HG02840 (cell line): ENCODE results near the gene CHCHD10.

Experiments
- ATAC-seq: cut with Tn5 transposase; IDR thresholded peaks from one replicate; pipeline ENCODE4 v1.9.1; 2021; ENCODE audit warnings: mild to moderate bottlenecking, moderate library complexity, moderate number of reproducible peaks; ENCODE audit not compliant: unreplicated experiment, low FRiP score

The CHCHD10 gene

DNA sequence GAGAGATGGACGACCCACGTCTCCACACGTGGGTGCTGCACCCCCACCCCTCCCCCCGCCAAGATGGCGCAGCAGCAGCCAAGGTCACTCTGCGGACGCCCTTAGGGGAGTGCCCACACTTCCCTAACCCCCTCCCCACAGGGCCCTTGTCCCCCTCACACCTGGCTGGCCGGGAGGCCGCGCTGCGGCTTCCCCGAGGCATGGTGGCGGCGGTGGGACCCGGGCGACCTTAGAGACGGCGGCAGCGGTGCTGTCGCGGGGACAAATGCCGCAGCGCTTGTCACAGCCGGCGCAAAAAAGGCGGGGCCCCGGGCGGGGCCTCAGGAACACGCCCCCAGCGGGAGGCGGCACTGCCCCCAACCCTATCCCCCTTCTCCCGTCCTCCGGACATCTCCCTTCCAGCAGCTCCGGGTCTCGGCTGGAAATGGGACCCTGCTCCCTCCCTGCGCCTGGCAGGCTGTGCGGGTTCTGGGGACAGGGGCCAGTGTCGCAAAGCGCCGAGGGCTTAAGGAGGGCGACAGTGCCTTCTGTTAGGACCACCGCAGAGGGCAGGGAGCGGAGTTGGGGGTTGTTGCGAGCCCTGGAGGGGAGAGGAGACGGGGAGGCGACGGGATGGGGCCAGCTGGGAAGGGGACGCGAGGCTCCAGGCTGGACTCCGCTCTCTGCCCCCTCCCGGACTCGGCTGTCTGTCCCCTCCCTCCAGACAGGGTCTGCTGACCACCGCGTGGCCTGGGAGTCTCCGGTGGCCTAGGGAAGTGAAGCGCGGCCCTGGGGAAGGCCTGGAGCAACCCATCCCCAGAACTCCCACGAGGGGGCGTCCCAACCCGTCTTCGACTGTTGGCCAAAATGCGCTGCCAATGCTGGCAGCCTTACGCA lies at the start of gene CHCHD10:
CHCHD10 (minus strand) TSS at position 300 of the 876 bp plus-strand sequence; CDS start at position 202, 98 bp downstream.
- ATAC-seq, result peak; percentile 47

DNA sequence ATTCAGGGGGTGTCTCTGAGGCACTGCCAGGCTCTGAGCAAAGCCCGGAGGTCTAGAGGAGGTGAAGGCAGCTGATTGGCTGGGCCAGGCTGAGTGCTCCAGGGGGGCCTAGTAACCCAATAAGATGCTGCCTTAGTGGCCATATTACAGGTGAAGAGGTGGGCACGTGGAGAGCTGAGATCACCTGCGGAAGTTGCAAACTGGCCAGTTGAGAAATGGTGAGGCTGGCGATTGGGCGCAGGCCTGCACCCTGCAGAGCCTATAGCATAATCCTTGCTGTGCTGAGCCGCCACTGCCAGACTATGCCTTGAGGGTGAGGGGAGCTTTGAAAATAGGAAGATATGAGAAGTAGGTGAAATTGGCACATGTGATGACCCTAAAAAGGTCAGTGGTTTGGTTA lies 49.4 kb upstream of the CHCHD10 start:
- ATAC-seq, result no peak

DNA sequence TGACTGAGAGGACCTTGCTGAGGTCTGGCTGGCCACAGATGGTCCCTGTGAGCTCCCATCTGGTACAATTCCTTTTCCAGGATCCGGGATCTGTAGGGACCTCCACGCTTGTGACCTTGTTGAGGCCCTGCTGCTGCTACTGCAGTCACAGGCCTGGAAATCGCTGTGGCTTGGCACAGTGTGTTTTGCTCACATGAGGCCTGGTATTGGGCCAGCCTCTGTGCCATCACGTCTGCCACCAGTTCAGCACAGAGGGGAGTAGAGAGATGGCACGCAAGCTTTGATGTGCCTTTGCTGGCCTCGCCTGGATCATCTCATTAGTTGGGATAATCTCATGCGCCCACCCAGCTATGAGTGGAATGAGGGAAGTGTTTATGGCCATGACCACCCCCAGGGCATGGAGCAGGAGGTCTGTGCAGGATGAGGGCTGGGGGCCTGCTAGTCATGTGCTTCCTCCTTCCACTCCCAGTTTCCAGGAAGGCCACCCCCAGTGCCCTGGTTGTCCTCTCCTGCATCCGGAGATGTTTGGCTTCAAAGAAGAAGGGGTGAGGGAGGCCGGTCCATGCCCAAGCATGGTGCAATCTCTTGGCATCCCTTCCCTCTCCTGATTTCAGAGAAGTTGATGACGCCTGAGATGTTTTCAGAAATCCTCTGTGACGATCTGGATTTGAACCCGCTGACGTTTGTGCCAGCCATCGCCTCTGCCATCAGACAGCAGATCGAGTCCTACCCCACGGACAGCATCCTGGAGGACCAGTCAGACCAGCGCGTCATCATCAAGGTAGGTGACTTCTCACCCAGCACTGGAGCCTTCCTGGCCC lies 48.6 kb upstream of the CHCHD10 start:
- no peak for ATAC-seq

DNA sequence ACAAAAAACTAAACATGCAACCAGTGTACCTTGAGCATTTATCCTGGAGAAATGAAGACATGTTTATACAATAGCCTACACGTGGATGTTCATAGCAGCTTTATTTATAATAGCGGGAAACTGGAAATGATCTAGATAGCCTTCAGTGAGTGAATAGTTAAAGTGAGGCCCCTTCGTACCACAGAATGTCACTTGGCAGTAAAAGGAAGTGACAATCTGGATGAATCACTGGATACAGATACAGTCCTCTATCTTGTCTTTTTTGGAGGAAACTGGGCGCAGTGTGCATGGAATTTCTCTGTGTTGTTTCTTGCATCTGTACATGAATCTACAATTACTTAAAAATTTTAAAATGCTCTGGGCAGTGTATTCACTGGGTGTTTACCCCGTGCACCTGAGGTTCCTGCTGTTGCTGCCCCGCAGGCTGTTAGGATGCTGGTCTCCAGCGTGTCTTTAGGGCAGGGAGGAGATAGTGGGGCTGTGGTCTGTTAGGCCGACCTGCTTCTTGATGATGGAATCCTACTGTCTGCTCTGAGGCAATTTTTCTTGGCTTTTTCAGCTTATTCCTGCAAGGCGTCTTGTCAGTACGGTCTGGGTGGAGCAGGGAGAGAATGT lies 47.9 kb upstream of the CHCHD10 start:
- no peak for ATAC-seq

DNA sequence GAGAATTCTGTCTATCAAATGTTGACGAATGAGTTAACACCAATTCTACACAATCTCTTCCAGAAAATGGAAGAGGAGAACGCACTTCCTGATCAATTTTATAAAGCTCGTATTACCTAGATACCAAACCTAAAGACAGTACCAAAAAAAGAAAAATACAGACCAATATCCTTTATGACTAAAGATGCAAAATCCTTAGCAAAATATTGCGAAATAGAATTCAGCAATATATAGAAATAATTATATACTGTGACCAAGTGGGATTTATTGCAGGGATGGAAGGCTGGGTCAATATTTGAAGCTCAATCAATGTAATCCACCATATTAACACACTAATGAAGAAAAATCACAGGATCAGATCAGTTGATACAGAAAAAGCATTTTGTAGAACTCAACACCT lies 44.6 kb upstream of the CHCHD10 start:
- no peak for ATAC-seq

DNA sequence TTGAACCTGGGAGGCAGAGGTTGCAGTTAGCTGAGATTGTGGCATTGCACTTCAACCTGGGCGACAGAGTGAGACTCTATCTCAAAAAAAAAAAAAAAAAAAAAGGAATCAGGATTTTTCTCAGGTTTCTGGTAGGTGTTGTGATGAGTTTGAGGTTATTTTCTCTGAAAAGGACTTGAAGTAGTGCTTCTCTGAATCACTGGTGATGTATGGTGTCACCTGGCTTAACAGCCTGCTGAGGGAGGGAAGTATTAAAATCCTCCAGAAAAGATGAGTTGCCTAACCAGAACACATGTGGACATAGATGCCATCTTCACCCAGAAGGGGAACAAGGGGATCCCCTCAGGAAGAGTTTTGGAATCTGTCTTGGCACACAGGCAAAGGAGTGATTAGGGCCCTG lies 39.1 kb upstream of the CHCHD10 start:
- ATAC-seq, result no peak

DNA sequence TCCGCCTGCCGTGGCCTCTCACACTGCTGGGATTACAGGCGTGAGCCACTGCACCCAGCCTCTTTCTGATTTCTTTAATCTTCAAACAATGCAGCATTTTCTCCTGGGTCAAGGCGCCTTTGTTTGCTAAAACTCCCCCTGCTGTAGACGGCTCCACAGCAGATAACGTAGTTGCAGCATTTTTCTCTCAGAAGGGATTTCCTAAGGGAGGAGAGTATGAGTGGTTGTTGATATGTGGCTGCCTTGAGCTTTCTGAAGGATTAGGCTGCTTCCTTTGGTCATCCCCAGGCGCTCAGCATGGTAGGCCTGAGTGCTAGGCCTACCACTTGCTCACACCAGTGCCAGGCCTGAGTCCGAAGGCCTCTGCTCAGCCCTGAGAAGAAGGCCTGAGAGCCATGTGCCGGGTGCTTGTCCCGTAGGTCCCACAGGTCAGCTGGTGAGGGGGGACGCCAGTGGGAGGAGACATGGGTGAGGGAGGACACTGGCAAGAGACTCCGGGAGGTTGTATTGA lies 37.1 kb upstream of the CHCHD10 start:
- ATAC-seq, result no peak

DNA sequence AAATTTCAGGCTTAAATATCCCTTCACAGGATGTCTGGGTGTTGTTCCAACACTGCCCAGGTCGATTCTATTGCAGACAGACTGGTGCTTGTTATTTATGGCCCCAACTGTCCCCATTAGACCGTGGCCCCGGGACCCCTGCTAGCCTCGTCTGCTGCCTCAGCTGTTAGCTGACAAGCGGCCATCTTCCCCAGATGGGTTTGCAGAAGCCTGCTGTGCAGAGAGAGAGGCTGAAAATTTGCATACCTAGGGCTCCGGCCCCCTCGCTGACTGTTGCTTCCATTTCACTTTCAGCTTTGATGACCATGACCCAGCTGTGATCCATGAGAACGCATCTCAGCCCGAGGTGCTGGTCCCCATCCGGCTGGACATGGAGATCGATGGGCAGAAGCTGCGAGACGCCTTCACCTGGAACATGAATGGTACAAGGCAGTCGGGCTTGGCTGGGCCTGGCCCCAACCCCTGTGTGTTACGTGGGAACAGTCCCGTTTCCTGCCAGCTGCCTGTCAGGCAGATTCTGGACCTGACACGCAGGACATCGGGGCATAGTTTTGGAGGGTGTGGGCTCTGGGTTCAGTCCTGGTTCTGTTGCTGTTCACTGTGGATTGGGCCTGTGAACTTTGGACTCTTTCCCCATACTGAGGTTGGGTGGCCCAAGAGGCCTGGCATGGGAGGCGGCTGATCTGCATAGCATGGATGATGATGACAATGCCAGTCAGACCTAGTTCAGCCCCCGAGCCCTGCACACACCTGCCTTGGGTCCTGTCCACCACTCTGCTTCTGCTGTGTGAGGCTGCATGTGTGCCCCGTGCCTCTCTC lies 35.4 kb upstream of the CHCHD10 start:
- no peak for ATAC-seq

DNA sequence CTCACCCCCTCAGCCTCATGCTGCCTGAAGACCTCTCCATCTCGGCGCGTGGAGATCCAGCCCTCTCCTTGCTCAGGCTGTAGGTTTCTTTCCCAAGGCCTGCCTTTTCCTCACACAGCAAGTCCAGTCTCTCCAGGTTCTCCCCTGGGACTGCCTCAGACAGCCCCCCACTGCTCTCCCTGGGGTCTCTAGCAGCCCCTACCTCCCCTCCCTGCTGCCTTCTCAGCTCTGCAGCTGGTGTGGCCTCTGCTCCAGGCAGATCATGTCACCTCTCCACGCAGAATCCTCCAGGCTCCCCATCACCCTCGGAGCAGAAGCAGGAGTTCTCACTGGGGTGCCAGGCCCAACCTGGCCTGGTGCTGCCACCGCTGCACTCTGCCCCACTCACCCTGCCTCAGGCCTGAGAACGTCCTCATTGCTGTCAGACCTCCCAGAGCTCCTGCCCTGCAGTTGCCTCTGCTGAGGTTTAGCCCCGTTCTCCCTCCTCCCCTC lies 34.2 kb upstream of the CHCHD10 start:
- ATAC-seq, result no peak

DNA sequence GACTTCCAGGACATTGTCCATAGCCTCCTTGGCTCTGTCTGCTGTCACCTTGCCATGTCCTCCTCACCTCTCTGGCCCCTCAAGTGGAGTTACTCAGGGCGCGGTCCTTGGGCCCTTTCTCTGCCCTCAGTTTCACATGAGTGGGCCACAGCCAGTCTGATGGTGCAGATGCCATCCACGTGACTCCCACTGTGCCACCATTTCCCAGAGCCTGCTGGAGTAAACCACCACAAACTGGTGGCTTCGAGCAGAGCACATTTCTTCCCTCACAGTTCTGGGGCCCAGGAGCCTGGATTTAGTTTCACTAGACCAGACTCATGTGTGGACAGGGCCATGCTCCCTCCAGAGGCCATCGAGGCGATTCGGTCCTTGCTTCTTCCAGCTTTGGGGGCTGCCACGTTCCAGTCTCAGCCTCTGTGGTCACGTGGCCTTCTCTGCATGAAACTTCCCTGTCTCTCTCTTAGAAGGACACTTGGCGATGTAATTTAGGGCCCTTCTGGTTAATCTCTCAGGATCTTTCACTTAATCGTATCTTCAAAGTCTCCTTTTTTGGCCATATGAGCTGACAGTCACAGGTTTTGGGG lies 33.6 kb upstream of the CHCHD10 start:
- no peak for ATAC-seq

DNA sequence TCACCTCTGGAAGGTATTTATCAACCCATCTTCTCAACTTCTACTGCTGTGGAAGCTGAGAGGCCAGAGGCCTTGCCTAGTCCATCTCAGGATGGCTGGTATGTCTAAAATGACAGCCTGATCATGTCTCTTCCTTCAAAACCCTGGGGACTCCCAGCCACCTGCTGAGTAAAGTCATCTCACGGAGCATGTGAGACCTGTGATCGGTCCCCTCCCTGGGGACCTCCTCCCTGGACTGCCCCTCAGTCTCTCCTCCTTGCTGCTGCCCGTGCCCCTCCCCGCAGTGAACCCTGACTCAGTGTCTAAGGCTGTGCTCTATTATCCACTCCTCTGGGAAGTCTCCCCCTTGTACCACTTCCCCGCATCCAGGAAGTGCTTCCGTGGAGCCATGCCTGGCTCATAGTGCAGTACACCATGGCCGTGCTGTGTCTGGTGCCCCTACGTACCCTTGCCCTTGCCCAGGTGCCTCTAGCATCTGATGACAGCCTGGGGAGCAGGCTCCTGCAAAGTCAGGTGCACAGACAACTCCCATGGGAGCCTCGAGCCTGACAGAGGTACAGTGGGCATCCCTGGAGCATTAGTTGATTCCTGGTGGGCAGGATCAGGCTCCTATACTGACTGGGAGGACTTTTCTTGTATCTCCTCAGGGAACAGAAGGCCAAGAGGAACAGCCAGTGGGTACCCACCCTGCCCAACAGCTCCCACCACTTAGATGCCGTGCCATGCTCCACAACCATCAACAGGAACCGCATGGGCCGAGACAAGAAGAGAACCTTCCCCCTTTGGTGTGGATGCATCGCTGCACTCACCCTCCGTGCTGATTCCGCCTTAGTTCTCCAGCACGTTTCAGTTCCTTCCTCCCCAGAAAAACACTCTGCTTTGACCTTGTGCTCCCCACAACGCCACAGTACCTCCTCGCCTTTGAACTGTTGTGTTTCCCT lies 32.8 kb upstream of the CHCHD10 start:
- peak; percentile 55 for ATAC-seq

DNA sequence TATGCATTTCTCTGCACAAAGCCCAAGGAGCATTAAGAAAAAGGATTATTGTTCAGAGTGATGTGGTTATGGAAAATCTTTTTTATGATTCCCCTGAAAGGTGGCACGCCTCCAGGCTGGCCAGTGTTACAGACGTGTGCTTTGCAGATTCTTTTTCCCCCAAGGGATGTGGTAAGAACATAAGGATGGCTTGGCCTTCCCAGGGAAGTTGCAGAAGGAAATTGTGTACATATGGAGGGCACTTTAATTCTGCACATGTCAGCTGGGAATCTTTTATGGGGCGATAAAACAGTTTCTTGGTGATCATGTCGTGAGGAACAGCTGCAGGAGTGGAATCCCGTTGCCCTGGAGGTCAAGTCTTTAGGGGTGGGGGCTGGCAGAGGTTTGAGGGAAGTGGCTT lies 28.7 kb upstream of the CHCHD10 start:
- no peak for ATAC-seq

DNA sequence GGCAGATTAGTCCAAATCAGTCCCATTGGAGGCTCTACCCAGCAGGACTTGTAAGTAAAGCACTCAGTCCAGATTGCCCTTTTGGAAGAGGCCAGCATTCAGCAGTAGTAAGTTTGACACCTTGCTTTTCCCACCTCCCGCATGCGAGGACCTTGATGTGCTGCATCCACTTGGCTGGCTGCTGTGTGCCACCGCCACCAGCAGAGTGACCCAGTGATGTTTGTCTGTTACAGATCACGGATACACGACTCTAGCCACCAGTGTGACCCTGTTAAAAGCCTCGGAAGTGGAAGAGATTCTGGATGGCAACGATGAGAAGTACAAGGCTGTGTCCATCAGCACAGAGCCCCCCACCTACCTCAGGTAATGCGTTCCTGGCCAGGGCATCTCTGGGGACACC lies 25.6 kb upstream of the CHCHD10 start:
- ATAC-seq, result no peak

DNA sequence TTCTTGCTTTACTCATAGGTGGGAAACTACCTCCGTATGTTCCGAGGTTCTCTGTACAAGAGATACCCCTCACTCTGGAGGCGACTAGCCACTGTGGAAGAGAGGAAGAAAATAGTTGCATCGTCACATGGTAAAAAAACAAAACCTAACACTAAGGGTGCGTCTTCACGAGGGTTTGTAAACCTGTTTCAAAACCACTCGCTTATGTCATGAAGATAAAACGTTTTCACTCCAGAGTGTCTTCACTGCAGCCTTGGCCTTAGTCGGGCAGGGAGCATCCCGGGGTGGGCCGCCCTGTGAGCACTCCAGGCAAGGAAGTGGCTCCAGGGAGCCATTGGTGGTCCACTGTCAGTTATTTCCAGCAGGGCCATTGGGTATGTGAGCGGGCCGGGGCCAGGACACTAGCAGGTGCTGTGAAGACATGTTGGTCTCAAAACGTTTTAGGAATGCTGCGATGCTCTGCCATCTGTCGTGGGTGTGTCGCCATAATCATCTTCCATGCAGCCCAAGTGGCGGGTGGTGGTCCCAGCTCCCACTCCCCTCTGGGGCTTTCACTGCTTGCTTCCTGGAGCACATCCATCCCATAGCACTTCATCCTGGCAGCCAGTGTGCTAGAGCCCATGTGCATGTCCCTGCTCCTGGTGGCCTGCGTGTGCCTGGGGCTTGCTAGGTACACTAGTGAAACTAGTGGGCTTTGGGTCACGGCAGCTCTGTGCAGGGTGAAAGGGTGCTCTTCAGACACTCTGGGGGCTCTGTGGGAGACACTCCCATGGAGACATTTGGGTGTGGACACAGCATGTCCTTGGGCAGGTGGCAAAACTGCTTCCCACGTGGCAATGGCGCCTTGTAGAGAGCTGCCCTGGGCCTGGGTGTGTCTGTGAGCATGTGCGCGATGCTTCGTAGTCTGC lies 24.2 kb upstream of the CHCHD10 start:
- no peak for ATAC-seq

DNA sequence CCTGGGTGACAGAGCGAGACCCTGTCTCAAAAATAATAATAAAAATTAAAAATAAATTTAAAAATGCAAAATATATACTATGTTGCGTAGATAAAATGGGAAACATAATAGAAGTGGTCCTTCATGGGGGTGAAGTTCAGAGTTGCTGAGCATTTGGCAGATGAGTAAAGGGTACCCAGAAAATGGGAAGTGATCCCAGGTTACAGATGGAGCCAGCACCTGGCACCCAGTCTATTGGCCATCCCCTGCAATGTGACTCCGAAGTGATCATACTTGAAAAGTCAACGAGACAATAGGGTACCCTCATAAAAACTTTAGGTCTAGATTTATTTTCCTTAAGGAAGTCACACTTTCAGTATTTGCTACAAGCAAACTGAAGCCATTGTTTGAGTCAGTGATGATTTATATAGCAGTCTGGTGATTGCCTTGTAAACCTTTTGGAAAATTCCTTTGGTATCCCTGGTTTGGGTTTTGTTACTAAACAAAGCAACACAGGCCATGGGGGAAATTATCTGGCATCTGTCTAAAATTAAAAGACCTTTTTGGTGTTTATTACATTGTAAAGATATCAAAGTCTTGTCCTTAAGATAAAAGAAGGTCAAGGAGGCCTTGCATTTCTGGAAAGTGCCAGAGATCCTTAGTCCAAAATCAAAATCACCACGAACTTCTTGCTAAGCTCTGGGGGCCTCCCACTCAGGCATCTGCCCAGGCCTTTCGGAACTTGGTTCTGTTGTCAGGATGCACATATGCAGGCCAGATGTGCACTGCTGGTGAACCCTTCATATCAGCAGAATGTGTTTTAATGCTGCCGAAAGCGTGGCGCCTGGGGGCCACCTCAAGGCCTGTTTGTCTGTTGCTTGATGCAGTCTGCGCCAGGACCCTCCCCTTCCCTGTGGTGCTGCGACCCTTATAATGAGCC lies 23.3 kb upstream of the CHCHD10 start:
- no peak for ATAC-seq

DNA sequence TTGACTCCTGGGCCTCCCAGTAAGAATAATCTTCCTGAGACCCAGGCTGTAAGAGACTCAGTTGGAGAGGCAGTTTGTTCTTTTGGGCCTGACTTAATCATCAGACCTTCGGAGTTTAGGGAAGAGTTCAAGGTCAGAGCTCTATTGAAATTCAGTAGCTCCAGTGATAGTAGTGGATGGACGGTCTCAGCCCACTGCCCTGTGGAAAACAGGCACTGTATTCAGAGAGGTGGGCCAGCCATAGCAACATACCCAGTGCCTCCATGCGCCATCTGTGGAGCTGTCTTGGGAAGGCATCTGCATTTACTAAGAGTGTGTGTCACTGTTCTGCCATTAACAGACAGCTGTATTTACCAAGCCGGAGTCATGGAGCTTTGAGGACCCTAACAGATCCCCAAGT lies 21.9 kb upstream of the CHCHD10 start:
- ATAC-seq, result no peak
